B cell (primary cell): ENCODE measurements around the gene WDFY2. TPM values are rescaled to one million over a fixed set of nuclear protein-coding genes. Genes with fewer than 3 reads are reported as not detected.

Source experiments
- ATAC-seq: fragments of 200-7000 bp; cut with Tn5 transposase; one replicate; pipeline ENCODE4 v1.10.0; 2021; ENCODE audit warnings: low read depth, mild to moderate bottlenecking, moderate number of reproducible peaks, moderate library complexity
- CTCF ChIA-PET: fragments of 350-600 bp; sonication (Branson Sonifier 250); formaldehyde crosslinking; loops from one replicate; lab custom pipeline; 2021; ENCODE audit warnings: antibody characterized with exemption, inconsistent platforms; lab: Charles Lee
- POLR2A ChIA-PET: fragments of 350-600 bp; sonication (Branson Sonifier 250); formaldehyde crosslinking; loops from one replicate; lab custom pipeline; 2021; ENCODE audit warnings: antibody characterized with exemption; lab: Charles Lee
- DNase-seq: peaks from one replicate; pipeline ENCODE4 v3.0.0; 2013
- H2AFZ ChIP-seq: 2 replicates; pipeline ENCODE4 v1.6.1; 2012; ENCODE audit warnings: mild to moderate bottlenecking, low read depth, low read length; ENCODE audit not compliant: insufficient read depth, poor library complexity, severe bottlenecking
- H3K27ac ChIP-seq, 2 donors: 1 replicate in 1 of 2; 2 replicates in 1 of 2; pipeline ENCODE4 v1.5.1; 2012 to 2013; ENCODE audit warnings: low read length in 2 of 2, mild to moderate bottlenecking in 2 of 2, moderate library complexity in 1 of 2
- H3K27me3 ChIP-seq, 4 experiments: fragments of 200-600 bp in 1 of 4; sonication (generic) in 1 of 4; replicated peaks in 1 of 4; 1 replicate in 2 of 4; 2 replicates in 2 of 4; pipeline versions ENCODE4 v1.6.1 to v1.7.0; 2013 to 2016; ENCODE audit warnings: low read length in 3 of 4, mild to moderate bottlenecking in 2 of 4, mixed read lengths in 1 of 4, moderate library complexity in 1 of 4; ENCODE audit not compliant: insufficient read depth in 4 of 4, control insufficient read depth in 3 of 4; ENCODE audit errors: control extremely low read depth in 1 of 4
- H3K36me3 ChIP-seq, 2 experiments: replicated peaks in 1 of 2; 1 replicate in 1 of 2; 2 replicates in 1 of 2; pipeline versions ENCODE4 v1.6.1 to v1.7.1; 2013; ENCODE audit warnings: low read length in 1 of 2; ENCODE audit not compliant: insufficient read depth in 2 of 2, control insufficient read depth in 1 of 2; ENCODE audit errors: control extremely low read depth in 1 of 2, extremely low read depth in 1 of 2
- H3K4me1 ChIP-seq, 2 donors: fragments of 200-600 bp in 1 of 2; sonication (generic) in 1 of 2; 1 replicate in 1 of 2; 2 replicates in 1 of 2; pipeline versions ENCODE4 v1.5.1 to v1.6.1; 2013 to 2017; ENCODE audit warnings: low read length in 2 of 2; ENCODE audit not compliant: control insufficient read depth in 2 of 2, insufficient read depth in 2 of 2
- H3K4me2 ChIP-seq: replicated peaks from 2 replicates; pipeline ENCODE3; 2012; ENCODE audit warnings: mild to moderate bottlenecking, low read depth, low read length; ENCODE audit not compliant: poor library complexity, severe bottlenecking
- H3K4me3 ChIP-seq, 5 experiments: fragments of 200-600 bp in 1 of 5; sonication (generic) in 1 of 5; 1 replicate in 3 of 5; 2 replicates in 2 of 5; pipeline versions ENCODE4 v1.5.1 to v1.7.0; 2011 to 2016; ENCODE audit warnings: low read length in 4 of 5, mild to moderate bottlenecking in 4 of 5, low read depth in 2 of 5, control low read depth in 1 of 5, moderate library complexity in 1 of 5; ENCODE audit not compliant: insufficient read depth in 1 of 5; ENCODE audit errors: control extremely low read depth in 1 of 5, extremely low read depth in 1 of 5
- H3K79me2 ChIP-seq: fragments of 200-600 bp; sonication (generic); one replicate; pipeline ENCODE4 v1.6.0; 2016; ENCODE audit warnings: low read length; ENCODE audit not compliant: control insufficient read depth, insufficient read depth
- H3K9ac ChIP-seq: fragments of 200-600 bp; sonication (generic); 2 replicates; pipeline ENCODE4 v1.6.1; 2017; ENCODE audit warnings: mild to moderate bottlenecking, low read length, moderate library complexity
- H3K9me3 ChIP-seq, 3 donors: one replicate each; pipeline versions ENCODE4 v1.6.1 to v1.7.1; 2013; ENCODE audit warnings: low read length in 2 of 3; ENCODE audit not compliant: control insufficient read depth in 2 of 3, insufficient read depth in 1 of 3; ENCODE audit errors: control extremely low read depth in 1 of 3
- H4K20me1 ChIP-seq: 2 replicates; pipeline ENCODE4 v1.6.0; 2012; ENCODE audit warnings: mild to moderate bottlenecking, low read length; ENCODE audit not compliant: insufficient read depth, control insufficient read depth, poor library complexity, severe bottlenecking
- H3K27ac Mint-ChIP-seq: one replicate; pipeline ENCODE4 v1.8.0; 2021; ENCODE audit warnings: mixed read lengths
- H3K27me3 Mint-ChIP-seq: one replicate; pipeline ENCODE4 v1.8.0; 2021; ENCODE audit warnings: mixed read lengths
- H3K4me1 Mint-ChIP-seq: one replicate; pipeline ENCODE4 v1.8.0; 2021; ENCODE audit warnings: mixed read lengths
- H3K4me3 Mint-ChIP-seq: one replicate; pipeline ENCODE4 v1.8.0; 2021; ENCODE audit warnings: mixed read lengths
- H3K9me3 Mint-ChIP-seq: one replicate; pipeline ENCODE4 v1.8.0; 2022; ENCODE audit warnings: mixed read lengths; ENCODE audit not compliant: insufficient read depth
- EZH2 ChIP-seq: IDR thresholded peaks from 2 replicates; pipeline ENCODE4 v1.6.1; 2012; ENCODE audit warnings: borderline replicate concordance, low read depth, mild to moderate bottlenecking, moderate library complexity, low read length; ENCODE audit not compliant: insufficient read depth, poor library complexity, severe bottlenecking
- WGBS: methylation state at CpG from one replicate; pipeline ENCODE4 v1.1.5; 2013; ENCODE audit warnings: missing lambda C conversion rate; ENCODE audit not compliant: insufficient coverage; 5-methylcytosine and 5-hydroxymethylcytosine counted together
- intact Hi-C: fragments of 100-400 bp; cut with micrococcal nuclease; formaldehyde crosslinking; loops from one replicate; pipeline ENCODE4 v1.10.0; 2022
- polyA minus RNA-seq: library from RNA; depleted of rRNA, polyadenylated mRNA; stranded (reverse); fragments of >200 nt; gene quantifications from 2 replicates; pipeline ENCODE4 v1.2.3, GENCODE V29; 2012
- polyA plus RNA-seq: library from polyadenylated mRNA; depleted of rRNA; stranded (reverse); fragments of >200 nt; gene quantifications from 2 replicates; pipeline ENCODE4 v1.2.3, GENCODE V29; 2012
- total RNA-seq, 2 donors: library from RNA; stranded (reverse); fragments of 120-200 nt in 1 of 2; gene quantifications; 1 replicate in 1 of 2; 2 replicates in 1 of 2; pipeline versions ENCODE4 v1.2.3 to v1.2.4, GENCODE V29; 2013 to 2022
- TF ChIP-seq, protein P1 (sequence below): fragments of 200-600 bp; IDR thresholded peaks from one replicate; pipeline ENCODE4 v1.8.0; 2022; ENCODE audit warnings: antibody characterized with exemption, mild to moderate bottlenecking

Gene WDFY2
- total RNA-seq (46.1 and 47.7 TPM in 2 replicates), polyA plus RNA-seq (12.4 and 15.4 TPM in 2 replicates), polyA minus RNA-seq (14.7 and 19.4 TPM in 2 replicates)
- 18.1 TPM for total RNA-seq (2013)

- no peaks in the 10 kb centered on the region for H3K9me3 Mint-ChIP-seq
- peaks cover 35% of the 10 kb centered on the region for H3K4me1 Mint-ChIP-seq
- Histone ChIP-seq H3K9ac (peak within 1 kb of the TSS; percentile 88), H3K27ac (peak within 1 kb of the TSS; percentile 81 to 88), H3K36me3 (no peaks in the 10 kb centered on the region), H4K20me1 (peaks cover 12% of the 10 kb centered on the region), H3K79me2 (peaks cover 40% of the 10 kb centered on the region), H3K27me3 (no peaks in the 10 kb centered on the region), H3K4me2 (peak within 1 kb of the TSS; percentile 83), H3K4me3 (peak within 1 kb of the TSS; percentile 68 to 94 (median 91)), H3K4me1 (peaks cover 12 to 14% of the 10 kb centered on the region in 2 donors), H2AFZ (peak within 1 kb of the TSS; percentile 88), H3K9me3 (peaks cover 0 to 3% (median 0%) of the 10 kb centered on the region in 3 donors)
- under 1% methylated on average over 64 of the region's 81 CpGs for WGBS
- DNase-seq (peak; percentile 100), ATAC-seq (peak; percentile 80)
- H3K27me3 Mint-ChIP-seq = no peaks in the 10 kb centered on the region
- ChIA-PET CTCF (interaction anchor here (1.0 to 1.9 kb wide), 5 partner anchors 15 to 213 kb away, joined by 3 to 7 read pairs (median 5); no protein-coding TSS in a partner anchor), POLR2A (interaction anchor here (0.8 to 4.2 kb wide), 5 partner anchors 128 to 214 kb away, joined by 3 to 33 read pairs (median 4); partner anchors contain the start of gene INTS6)
- intact Hi-C loops = loop anchor here (1.0 to 10.0 kb wide), 9 partner anchors 30 to 1792 kb away; partner anchors contain the start of genes CKAP2, INTS6, KPNA3 and SPRYD7
- peak within 1 kb of the TSS; percentile 97 for H3K4me3 Mint-ChIP-seq
- TF ChIP-seq, protein P1, sequence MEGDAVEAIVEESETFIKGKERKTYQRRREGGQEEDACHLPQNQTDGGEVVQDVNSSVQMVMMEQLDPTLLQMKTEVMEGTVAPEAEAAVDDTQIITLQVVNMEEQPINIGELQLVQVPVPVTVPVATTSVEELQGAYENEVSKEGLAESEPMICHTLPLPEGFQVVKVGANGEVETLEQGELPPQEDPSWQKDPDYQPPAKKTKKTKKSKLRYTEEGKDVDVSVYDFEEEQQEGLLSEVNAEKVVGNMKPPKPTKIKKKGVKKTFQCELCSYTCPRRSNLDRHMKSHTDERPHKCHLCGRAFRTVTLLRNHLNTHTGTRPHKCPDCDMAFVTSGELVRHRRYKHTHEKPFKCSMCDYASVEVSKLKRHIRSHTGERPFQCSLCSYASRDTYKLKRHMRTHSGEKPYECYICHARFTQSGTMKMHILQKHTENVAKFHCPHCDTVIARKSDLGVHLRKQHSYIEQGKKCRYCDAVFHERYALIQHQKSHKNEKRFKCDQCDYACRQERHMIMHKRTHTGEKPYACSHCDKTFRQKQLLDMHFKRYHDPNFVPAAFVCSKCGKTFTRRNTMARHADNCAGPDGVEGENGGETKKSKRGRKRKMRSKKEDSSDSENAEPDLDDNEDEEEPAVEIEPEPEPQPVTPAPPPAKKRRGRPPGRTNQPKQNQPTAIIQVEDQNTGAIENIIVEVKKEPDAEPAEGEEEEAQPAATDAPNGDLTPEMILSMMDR = no peak
- H3K27ac Mint-ChIP-seq = peak within 1 kb of the TSS; percentile 98
These were observed at the start of gene WDFY2 for GRCh38 chr13:51583875-51584730. Gene WDFY2 (plus strand): TSS chr13:51584462. CDS start chr13:51584688, 226 bp downstream.

GRCh38 chr13:51538591-51539179 lies 45.6 kb upstream of the WDFY2 start:
- H3K27me3 Mint-ChIP-seq = peaks cover 4% of the 10 kb centered on the region
- Histone ChIP-seq H3K4me3 (no peak overlapping the region), H3K27me3 (no peaks in the 10 kb centered on the region), H4K20me1 (no peaks in the 10 kb centered on the region), H3K4me1 (peaks cover 11 to 13% of the 10 kb centered on the region in 2 donors), H3K4me2 (no peak overlapping the region), H3K9me3 (no peaks in the 10 kb centered on the region), H3K9ac (no peak overlapping the region), H3K27ac (no peak overlapping the region), H3K36me3 (no peaks in the 10 kb centered on the region), H2AFZ (no peak overlapping the region), H3K79me2 (no peaks in the 10 kb centered on the region)
- ATAC-seq (no peak), DNase-seq (no peak)
- WGBS = no CpG with 5 or more reads among the region's 9 CpGs
- TF ChIP-seq, protein P1 = no peak
- TF ChIP-seq EZH2 = no peak
- no peaks in the 10 kb centered on the region for H3K9me3 Mint-ChIP-seq
- POLR2A ChIA-PET = interaction anchor here (0.6 kb wide), 1 partner anchor 17 kb away, joined by 4 read pairs; no protein-coding TSS in a partner anchor
- H3K4me3 Mint-ChIP-seq = no peak overlapping the region
- intact Hi-C loops = no loop called here
- CTCF ChIA-PET = no interaction called here
- no peak overlapping the region for H3K27ac Mint-ChIP-seq
- H3K4me1 Mint-ChIP-seq = peaks cover 10% of the 10 kb centered on the region
